Brain microvascular endothelial cell (primary cell): ENCODE measurements around the gene TSEN34.

Source experiments
- DNase-seq: peaks from one replicate; pipeline ENCODE4 v3.0.0-alpha.2; 2020
- H3K27ac ChIP-seq: fragments of 250-450 bp; sonication (Bioruptor Pico); 2 replicates; pipeline ENCODE4 v1.5.1; 2020; ENCODE audit warnings: mild to moderate bottlenecking, moderate library complexity
- H3K27me3 ChIP-seq: fragments of 250-450 bp; sonication (Bioruptor Pico); replicated peaks from 2 replicates; pipeline ENCODE4 v1.5.1; 2020; ENCODE audit warnings: mild to moderate bottlenecking
- H3K36me3 ChIP-seq: fragments of 250-450 bp; sonication (Bioruptor Pico); replicated peaks from 2 replicates; pipeline ENCODE4 v1.5.1; 2020; ENCODE audit warnings: mild to moderate bottlenecking
- H3K4me3 ChIP-seq: 2 replicates; pipeline ENCODE4 v1.5.1; 2011; ENCODE audit warnings: low read depth, mild to moderate bottlenecking, control low read depth, low read length, moderate library complexity
- CTCF ChIP-seq: IDR thresholded peaks from 2 replicates; pipeline ENCODE4 v1.5.1; 2011; ENCODE audit warnings: low read depth, mild to moderate bottlenecking, moderate library complexity, low read length, control low read depth, inconsistent platforms; ENCODE audit errors: missing control alignments
- in situ Hi-C: cut with HindIII; loops from 2 replicates; pipeline ENCODE4 v1.10.0; 2017; ENCODE audit warnings: low sequenced_read_pairs, low pct_ligation_motif_present

Gene TSEN34

GRCh38 chr19:54148158-54148557 lies 43.0 kb upstream of the TSEN34 start:
- in situ Hi-C loops, result no loop called here
- TF ChIP-seq CTCF, result no peak
- Histone ChIP-seq H3K27ac (no peak overlapping the region), H3K36me3 (peaks cover 88% of the 10 kb centered on the region), H3K4me3 (no peak overlapping the region), H3K27me3 (no peaks in the 10 kb centered on the region)
- no peak for DNase-seq

GRCh38 chr19:54149021-54149812 lies 41.9 kb upstream of the TSEN34 start:
- in situ Hi-C loops, result no loop called here
- TF ChIP-seq CTCF, result no peak
- peaks cover 88% of the 10 kb centered on the region for H3K36me3 ChIP-seq
- no peak overlapping the region for H3K4me3 ChIP-seq
- no peak overlapping the region for H3K27ac ChIP-seq
- DNase-seq, result no peak
- H3K27me3 ChIP-seq, result no peaks in the 10 kb centered on the region

GRCh38 chr19:54151362-54152035 lies 39.6 kb upstream of the TSEN34 start:
- in situ Hi-C loops, result no loop called here
- H3K36me3 ChIP-seq, result peaks cover 83% of the 10 kb centered on the region
- no peak for TF ChIP-seq CTCF

GRCh38 chr19:54152267-54152666 lies 38.8 kb upstream of the TSEN34 start:
- no peak overlapping the region for H3K4me3 ChIP-seq
- no peak overlapping the region for H3K27ac ChIP-seq
- no peaks in the 10 kb centered on the region for H3K27me3 ChIP-seq
- no peak for TF ChIP-seq CTCF
- no peak for DNase-seq
- peaks cover 83% of the 10 kb centered on the region for H3K36me3 ChIP-seq
- in situ Hi-C loops, result no loop called here

More at GRCh38 chr19:54151362-54152035, 39.6 kb upstream of the TSEN34 start:
- DNase-seq, result no peak
- no peak overlapping the region for H3K27ac ChIP-seq
- no peak overlapping the region for H3K4me3 ChIP-seq
- H3K27me3 ChIP-seq, result no peaks in the 10 kb centered on the region

- in situ Hi-C loops, result no loop called here
- H3K36me3 ChIP-seq, result peaks cover 85% of the 10 kb centered on the region
- no peak overlapping the region for H3K27ac ChIP-seq
- no peak overlapping the region for H3K4me3 ChIP-seq
- H3K27me3 ChIP-seq, result no peaks in the 10 kb centered on the region
- DNase-seq, result no peak
- TF ChIP-seq CTCF, result no peak
These were observed 38.1 kb upstream of the TSEN34 start for GRCh38 chr19:54152878-54153524.
